Muscle layer of duodenum (tissue), 2 donors: ENCODE measurements around the gene SNF8.

Source experiments
- H3K27ac ChIP-seq: one replicate; pipeline ENCODE4 v1.7.0; 2013; ENCODE audit warnings: mild to moderate bottlenecking, low read length
- H3K27me3 ChIP-seq: one replicate; pipeline ENCODE4 v1.7.0; 2013; ENCODE audit warnings: low read depth, mild to moderate bottlenecking, control low read depth, low read length
- H3K36me3 ChIP-seq, 2 donors: one replicate each; pipeline ENCODE4 v1.7.0; 2013; ENCODE audit warnings: low read length in 2 of 2, control low read depth in 1 of 2, mild to moderate bottlenecking in 1 of 2; ENCODE audit not compliant: insufficient read depth in 2 of 2, control insufficient read depth in 1 of 2
- H3K4me1 ChIP-seq, 2 donors: one replicate each; pipeline ENCODE4 v1.7.0; 2013; ENCODE audit warnings: low read length in 2 of 2, mild to moderate bottlenecking in 2 of 2, control low read depth in 1 of 2, moderate library complexity in 1 of 2; ENCODE audit not compliant: insufficient read depth in 2 of 2, control insufficient read depth in 1 of 2
- H3K4me3 ChIP-seq, 2 donors: one replicate each; pipeline ENCODE4 v1.7.0; 2013; ENCODE audit warnings: low read length in 2 of 2, low read depth in 1 of 2, mild to moderate bottlenecking in 1 of 2
- H3K9me3 ChIP-seq, 2 donors: one replicate each; pipeline ENCODE4 v1.7.0; 2013; ENCODE audit warnings: low read length in 2 of 2, control low read depth in 1 of 2, mild to moderate bottlenecking in 1 of 2; ENCODE audit not compliant: control insufficient read depth in 1 of 2
- donor health status: healthy.

Gene SNF8

DNA sequence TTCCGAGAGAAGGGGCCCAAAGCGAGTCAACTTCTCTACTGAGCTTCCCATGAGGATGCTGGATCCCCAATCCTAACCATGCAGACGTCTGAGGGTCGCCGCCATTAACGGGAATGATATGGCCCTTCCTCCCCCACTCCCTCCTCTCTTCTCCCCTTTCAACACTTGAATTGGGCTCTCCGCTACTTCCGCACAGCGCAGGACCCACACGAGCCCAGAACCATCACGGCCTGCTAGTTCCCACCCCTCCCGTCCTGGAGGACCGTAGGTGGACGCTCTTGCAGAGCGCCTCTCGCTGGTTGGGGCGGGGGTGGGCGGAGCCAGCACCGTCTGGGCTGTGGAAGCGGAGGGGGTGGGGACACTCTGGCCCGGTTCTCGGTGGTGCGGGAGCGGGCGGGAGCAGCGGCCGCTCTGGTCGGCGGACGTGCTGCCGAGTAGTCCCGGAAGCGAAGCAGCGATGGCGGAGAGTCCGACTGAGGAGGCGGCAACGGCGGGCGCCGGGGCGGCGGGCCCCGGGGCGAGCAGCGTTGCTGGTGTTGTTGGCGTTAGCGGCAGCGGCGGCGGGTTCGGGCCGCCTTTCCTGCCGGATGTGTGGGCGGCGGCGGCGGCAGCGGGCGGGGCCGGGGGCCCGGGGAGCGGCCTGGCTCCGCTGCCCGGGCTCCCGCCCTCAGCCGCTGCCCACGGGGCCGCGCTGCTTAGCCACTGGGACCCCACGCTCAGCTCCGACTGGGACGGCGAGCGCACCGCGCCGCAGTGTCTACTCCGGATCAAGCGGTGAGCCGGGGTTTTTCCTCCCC, 36.4 kb downstream of the SNF8 start, which contains the start of gene UBE2Z:
TSS of gene UBE2Z (plus strand) at position 361 of the 797 bp plus-strand sequence. CDS start at position 458, 97 bp downstream.
- peaks cover 7 to 17% of the 10 kb centered on the region in 2 donors for H3K36me3 ChIP-seq

DNA sequence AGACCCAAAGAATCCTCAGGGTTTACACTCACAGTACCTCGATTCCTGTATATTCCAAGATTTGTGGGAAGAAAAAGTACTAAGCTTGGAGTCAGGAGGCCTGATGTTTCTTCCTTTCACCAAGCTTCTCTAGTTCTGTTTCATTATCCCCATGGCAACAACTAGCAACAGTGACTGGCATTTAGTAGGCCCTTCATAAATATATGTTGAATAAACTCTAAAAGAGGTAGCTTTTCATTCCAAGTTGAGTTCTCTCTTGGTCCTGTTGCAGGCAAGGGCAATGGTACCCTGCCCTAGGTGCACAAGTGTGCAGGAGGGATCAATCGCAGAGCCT, 37.0 kb downstream of the SNF8 start:
- H3K4me3 ChIP-seq, result peak overlapping the region; percentile 63 to 75
- H3K27ac ChIP-seq, result peak overlapping the region; percentile 86
- H3K9me3 ChIP-seq, result no peaks in the 10 kb centered on the region

More for the DNA sequence above, 36.4 kb downstream of the SNF8 start, which contains the start of gene UBE2Z:
- Histone ChIP-seq H3K27me3 (no peaks in the 10 kb centered on the region), H3K4me1 (peaks cover 8 to 38% of the 10 kb centered on the region in 2 donors), H3K9me3 (no peaks in the 10 kb centered on the region), H3K4me3 (peak within 1 kb of the TSS; percentile 75 to 79), H3K27ac (peak within 1 kb of the TSS; percentile 86)

DNA sequence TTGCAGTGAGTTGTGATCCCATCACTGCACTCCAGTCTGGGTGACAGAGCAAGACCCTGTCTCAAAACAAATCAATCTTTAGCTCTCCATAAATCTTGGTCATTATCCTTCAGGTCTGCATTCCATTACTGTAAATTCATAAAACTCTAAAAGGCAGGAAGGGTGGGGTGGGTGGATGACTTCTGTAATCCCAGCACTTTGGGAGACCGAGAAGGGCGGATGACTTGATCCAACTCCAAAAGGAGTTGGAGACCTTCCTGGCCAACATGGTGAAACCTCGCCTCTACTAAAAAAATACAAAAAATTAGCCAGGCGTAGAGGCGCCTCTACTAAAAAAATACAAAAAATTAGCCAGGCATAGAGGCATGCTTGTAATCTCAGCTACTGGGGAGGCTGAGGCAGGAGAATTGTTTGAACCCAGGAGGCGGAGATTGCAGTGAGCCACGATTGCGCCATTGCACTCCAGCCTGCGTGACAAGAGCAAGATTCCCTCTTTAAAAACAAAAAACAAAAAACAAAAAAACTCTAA, 38.6 kb downstream of the SNF8 start:
- H3K4me1 ChIP-seq, result peaks cover 8 to 26% of the 10 kb centered on the region in 2 donors
- H3K4me3 ChIP-seq, result no peak overlapping the region
- H3K27me3 ChIP-seq, result no peaks in the 10 kb centered on the region
- H3K27ac ChIP-seq, result no peak overlapping the region
- H3K36me3 ChIP-seq, result peaks cover 0 to 7% of the 10 kb centered on the region in 2 donors
- no peaks in the 10 kb centered on the region for H3K9me3 ChIP-seq

More for the DNA sequence above, 37.0 kb downstream of the SNF8 start:
- Histone ChIP-seq H3K27me3 (no peaks in the 10 kb centered on the region), H3K4me1 (peaks cover 8 to 38% of the 10 kb centered on the region in 2 donors), H3K36me3 (peaks cover 1 to 12% of the 10 kb centered on the region in 2 donors)

- Histone ChIP-seq H3K27me3 (no peaks in the 10 kb centered on the region), H3K9me3 (no peaks in the 10 kb centered on the region), H3K4me3 (no peak overlapping the region), H3K4me1 (peaks cover under 1 to 10% of the 10 kb centered on the region in 2 donors), H3K36me3 (no peaks in the 10 kb centered on the region), H3K27ac (no peak overlapping the region)
Measured at GRCh38 chr17:48904428-48904827, 40.2 kb downstream of the SNF8 start.

DNA sequence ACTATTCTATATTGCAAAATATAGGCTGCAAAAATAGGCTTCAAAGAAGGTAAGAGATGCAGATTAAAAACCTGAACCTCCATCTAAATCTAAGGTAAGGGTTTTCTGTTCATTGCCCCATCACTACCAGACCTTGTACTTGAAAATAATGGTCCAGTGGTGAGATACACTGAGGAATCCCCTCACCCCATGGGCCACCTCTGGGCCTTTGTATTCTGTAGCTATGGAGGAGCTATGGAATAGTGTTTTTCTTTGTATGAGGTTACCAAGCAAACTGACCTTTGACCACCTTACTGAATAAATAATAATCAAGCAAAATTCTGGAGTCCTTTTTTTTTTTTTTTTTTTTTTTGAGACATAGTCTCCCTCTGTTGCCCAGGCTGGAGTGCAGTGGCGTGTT, 41.2 kb downstream of the SNF8 start:
- no peak overlapping the region for H3K27ac ChIP-seq
- no peaks in the 10 kb centered on the region for H3K9me3 ChIP-seq
- H3K36me3 ChIP-seq, result peaks cover 0 to 2% of the 10 kb centered on the region in 2 donors
- H3K4me3 ChIP-seq, result no peak overlapping the region
- H3K27me3 ChIP-seq, result no peaks in the 10 kb centered on the region
- peaks cover 0 to 5% of the 10 kb centered on the region in 2 donors for H3K4me1 ChIP-seq

GRCh38 chr17:48901241-48901640, 43.4 kb downstream of the SNF8 start:
- Histone ChIP-seq H3K27ac (no peak overlapping the region), H3K27me3 (no peaks in the 10 kb centered on the region), H3K36me3 (peaks cover under 1 to 15% of the 10 kb centered on the region in 2 donors), H3K4me3 (no peak overlapping the region), H3K4me1 (no peaks in the 10 kb centered on the region), H3K9me3 (no peaks in the 10 kb centered on the region)

GRCh38 chr17:48894886-48895285, 49.8 kb downstream of the SNF8 start:
- Histone ChIP-seq H3K4me3 (no peak overlapping the region), H3K27ac (no peak overlapping the region), H3K4me1 (peaks cover 10% of the 10 kb centered on the region in 2 donors), H3K36me3 (peaks cover 12 to 32% of the 10 kb centered on the region in 2 donors), H3K27me3 (no peaks in the 10 kb centered on the region), H3K9me3 (no peaks in the 10 kb centered on the region)

GRCh38 chr17:48893646-48894508, 50.8 kb downstream of the SNF8 start:
- Histone ChIP-seq H3K4me1 (peaks cover 10% of the 10 kb centered on the region in 2 donors), H3K36me3 (peaks cover 12 to 32% of the 10 kb centered on the region in 2 donors), H3K9me3 (no peaks in the 10 kb centered on the region), H3K4me3 (peak overlapping the region; percentile 84 to 98), H3K27ac (peak overlapping the region; percentile 92), H3K27me3 (no peaks in the 10 kb centered on the region)

GRCh38 chr17:48892940-48893645, 51.5 kb downstream of the SNF8 start:
- Histone ChIP-seq H3K27ac (peak overlapping the region; percentile 92), H3K27me3 (no peaks in the 10 kb centered on the region)

GRCh38 chr17:48890086-48890485, 54.6 kb downstream of the SNF8 start:
- peaks cover under 1 to 8% of the 10 kb centered on the region in 2 donors for H3K36me3 ChIP-seq
- H3K27ac ChIP-seq, result no peak overlapping the region
- no peaks in the 10 kb centered on the region for H3K27me3 ChIP-seq
- H3K4me1 ChIP-seq, result peaks cover 10% of the 10 kb centered on the region in 2 donors
- no peaks in the 10 kb centered on the region for H3K9me3 ChIP-seq
- no peak overlapping the region for H3K4me3 ChIP-seq

More at GRCh38 chr17:48892940-48893645, 51.5 kb downstream of the SNF8 start:
- Histone ChIP-seq H3K36me3 (peaks cover 12 to 27% of the 10 kb centered on the region in 2 donors), H3K4me3 (peak overlapping the region; percentile 84 to 98), H3K9me3 (no peaks in the 10 kb centered on the region), H3K4me1 (peaks cover 10% of the 10 kb centered on the region in 2 donors)
